ENCODE data around the gene SRRD.

Gene SRRD

GRCh38 chr22:26466196-26466595 lies 17.5 kb upstream of the SRRD start:
- H3K4me3 Mint-ChIP-seq = no peak overlapping the region
- no peaks in the 10 kb centered on the region for H3K9me3 Mint-ChIP-seq

GRCh38 chr22:26470807-26471206 lies 12.9 kb upstream of the SRRD start:
- Mint-ChIP-seq H3K4me3 (no peak overlapping the region), H3K9me3 (no peaks in the 10 kb centered on the region), H3K4me1 (no peaks in the 10 kb centered on the region), H3K36me3 (ENCODE audit: low read depth) (peaks cover 52% of the 10 kb centered on the region), H3K27me3 (ENCODE audit: low read depth, poor library complexity) (no peaks in the 10 kb centered on the region), H3K27ac (no peak overlapping the region)
- TF ChIP-seq CTCF (IDR thresholded peaks at IDR 0.05) = no peak
- no peak for DNase-seq

More at GRCh38 chr22:26466196-26466595, 17.5 kb upstream of the SRRD start:
- Mint-ChIP-seq H3K27me3 (ENCODE audit: low read depth, poor library complexity) (no peaks in the 10 kb centered on the region), H3K27ac (no peak overlapping the region), H3K4me1 (peaks cover 35% of the 10 kb centered on the region), H3K36me3 (ENCODE audit: low read depth) (peaks cover 60% of the 10 kb centered on the region)
- no peak for TF ChIP-seq CTCF (IDR thresholded peaks at IDR 0.05)
- no peak for DNase-seq

DNA sequence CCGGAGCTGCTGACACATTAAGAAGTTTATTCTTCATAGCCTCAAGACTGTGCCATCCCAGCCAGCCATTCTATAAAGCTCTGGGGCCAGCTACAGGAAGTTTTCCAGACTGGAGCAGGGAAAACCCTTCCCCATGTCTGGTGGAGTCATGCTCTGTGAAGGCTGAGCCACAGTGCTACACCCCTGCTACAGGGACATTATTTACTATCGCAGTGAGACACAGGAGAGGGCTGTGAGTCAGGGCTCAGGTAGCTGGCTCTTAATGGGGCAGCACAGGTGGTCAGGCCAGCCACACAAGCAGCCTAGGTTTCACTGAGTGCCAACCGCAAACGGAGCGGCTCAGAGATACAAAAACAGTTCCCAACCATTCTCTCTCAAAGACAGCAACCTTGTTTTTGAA lies 12.2 kb upstream of the SRRD start:
- Mint-ChIP-seq H3K27ac (no peak overlapping the region), H3K36me3 (ENCODE audit: low read depth) (peaks cover 46% of the 10 kb centered on the region), H3K27me3 (ENCODE audit: low read depth, poor library complexity) (no peaks in the 10 kb centered on the region), H3K9me3 (no peaks in the 10 kb centered on the region), H3K4me1 (no peaks in the 10 kb centered on the region), H3K4me3 (no peak overlapping the region)
- no peak for DNase-seq
- no peak for TF ChIP-seq CTCF (IDR thresholded peaks at IDR 0.05)

DNA sequence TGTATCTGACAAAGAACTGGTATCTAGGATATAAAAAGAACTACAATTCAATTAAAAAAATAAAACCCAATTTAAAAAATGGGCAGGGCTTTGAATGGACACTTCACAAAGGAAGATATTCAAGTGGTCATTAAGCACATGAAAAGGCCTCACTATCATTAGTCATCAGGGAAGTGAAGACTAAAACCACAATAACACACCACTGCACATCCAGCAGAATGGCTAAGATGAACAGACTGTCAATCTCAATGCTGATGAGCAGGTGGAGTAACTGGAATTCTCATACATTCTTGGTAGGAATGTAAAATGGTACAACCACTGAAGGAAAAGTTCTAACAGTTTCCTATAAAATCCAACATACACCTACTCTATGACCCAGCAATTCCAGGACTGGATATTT lies 9.0 kb upstream of the SRRD start:
- no peaks in the 10 kb centered on the region for H3K9me3 Mint-ChIP-seq
- peaks cover 18% of the 10 kb centered on the region for H3K4me1 Mint-ChIP-seq
- peaks cover 42% of the 10 kb centered on the region for H3K36me3 Mint-ChIP-seq (ENCODE audit: low read depth)
- H3K4me3 Mint-ChIP-seq = no peak overlapping the region
- no peak for TF ChIP-seq CTCF (IDR thresholded peaks at IDR 0.05)
- no peaks in the 10 kb centered on the region for H3K27me3 Mint-ChIP-seq (ENCODE audit: low read depth, poor library complexity)
- no peak overlapping the region for H3K27ac Mint-ChIP-seq
- DNase-seq = no peak

GRCh38 chr22:26476705-26477340 lies 6.9 kb upstream of the SRRD start:
- H3K27me3 Mint-ChIP-seq (ENCODE audit: low read depth, poor library complexity) = no peaks in the 10 kb centered on the region
- H3K27ac Mint-ChIP-seq = no peak overlapping the region
- H3K4me1 Mint-ChIP-seq = peaks cover 39% of the 10 kb centered on the region
- H3K36me3 Mint-ChIP-seq (ENCODE audit: low read depth) = peaks cover 33% of the 10 kb centered on the region
- no peak overlapping the region for H3K4me3 Mint-ChIP-seq
- DNase-seq = no peak
- no peaks in the 10 kb centered on the region for H3K9me3 Mint-ChIP-seq
- TF ChIP-seq CTCF (IDR thresholded peaks at IDR 0.05) = no peak

GRCh38 chr22:26477341-26477731 lies 6.3 kb upstream of the SRRD start:
- DNase-seq = no peak
- Mint-ChIP-seq H3K36me3 (ENCODE audit: low read depth) (peaks cover 34% of the 10 kb centered on the region), H3K4me3 (no peak overlapping the region), H3K27ac (no peak overlapping the region), H3K4me1 (peaks cover 44% of the 10 kb centered on the region), H3K27me3 (ENCODE audit: low read depth, poor library complexity) (no peaks in the 10 kb centered on the region), H3K9me3 (no peaks in the 10 kb centered on the region)
- no peak for TF ChIP-seq CTCF (IDR thresholded peaks at IDR 0.05)

Measured in nephron progenitor cell (in vitro differentiated cells).